ENCODE measurements around the gene CCL24. TPM values are rescaled to one million over a fixed set of nuclear protein-coding genes. Genes with fewer than 3 reads are reported as not detected.

Gene CCL24
- total RNA-seq, 1 donor from 2014 or later = not detected

DNA sequence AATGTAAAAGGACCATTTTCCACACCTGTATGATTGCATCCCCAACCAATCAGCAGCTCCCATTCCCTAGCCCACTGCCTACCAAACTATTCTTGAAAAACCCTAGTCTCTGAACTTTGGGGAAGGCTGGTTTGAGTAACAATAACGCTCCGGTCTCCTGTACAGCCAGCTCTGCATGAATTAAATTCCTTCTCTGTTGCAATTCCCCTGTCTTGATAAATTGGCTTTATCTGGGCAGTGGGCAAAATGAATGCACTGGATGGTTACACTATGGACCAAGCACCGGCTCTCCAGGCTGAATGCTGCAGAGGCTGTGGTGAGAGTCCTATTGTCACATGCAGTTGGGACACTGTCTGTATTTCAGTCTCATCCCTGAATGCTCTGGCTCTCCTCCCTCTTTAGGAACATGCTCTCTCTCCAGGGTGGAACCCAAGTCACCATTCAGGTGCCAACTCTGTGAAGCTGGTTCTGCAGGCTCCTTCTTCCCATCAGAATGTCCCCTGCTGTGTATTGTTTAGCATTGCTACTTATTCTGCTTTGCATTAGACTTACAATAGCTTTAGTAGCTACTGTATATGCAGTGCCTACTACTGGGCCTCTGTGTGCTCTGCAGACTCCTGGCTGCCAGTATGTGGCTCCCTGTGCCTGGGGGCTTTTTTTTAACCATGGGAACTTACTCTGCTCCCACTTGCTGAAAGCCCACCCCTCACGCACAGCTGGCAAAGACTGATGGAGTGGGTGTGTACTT is 6.9 kb downstream of the CCL24 start:
- Mint-ChIP-seq H3K9me3 (ENCODE audit: unreplicated experiment) (peaks cover 7% of the 10 kb centered on the region), H3K27me3 (ENCODE audit: unreplicated experiment) (peaks cover 2% of the 10 kb centered on the region), H3K4me3 (ENCODE audit: unreplicated experiment) (no peak overlapping the region), H3K4me1 (ENCODE audit: low read depth, unreplicated experiment) (no peaks in the 10 kb centered on the region), H3K27ac (ENCODE audit: unreplicated experiment) (no peak overlapping the region), H3K36me3 (ENCODE audit: unreplicated experiment) (peaks cover 10% of the 10 kb centered on the region)
- TF ChIP-seq, protein P1, sequence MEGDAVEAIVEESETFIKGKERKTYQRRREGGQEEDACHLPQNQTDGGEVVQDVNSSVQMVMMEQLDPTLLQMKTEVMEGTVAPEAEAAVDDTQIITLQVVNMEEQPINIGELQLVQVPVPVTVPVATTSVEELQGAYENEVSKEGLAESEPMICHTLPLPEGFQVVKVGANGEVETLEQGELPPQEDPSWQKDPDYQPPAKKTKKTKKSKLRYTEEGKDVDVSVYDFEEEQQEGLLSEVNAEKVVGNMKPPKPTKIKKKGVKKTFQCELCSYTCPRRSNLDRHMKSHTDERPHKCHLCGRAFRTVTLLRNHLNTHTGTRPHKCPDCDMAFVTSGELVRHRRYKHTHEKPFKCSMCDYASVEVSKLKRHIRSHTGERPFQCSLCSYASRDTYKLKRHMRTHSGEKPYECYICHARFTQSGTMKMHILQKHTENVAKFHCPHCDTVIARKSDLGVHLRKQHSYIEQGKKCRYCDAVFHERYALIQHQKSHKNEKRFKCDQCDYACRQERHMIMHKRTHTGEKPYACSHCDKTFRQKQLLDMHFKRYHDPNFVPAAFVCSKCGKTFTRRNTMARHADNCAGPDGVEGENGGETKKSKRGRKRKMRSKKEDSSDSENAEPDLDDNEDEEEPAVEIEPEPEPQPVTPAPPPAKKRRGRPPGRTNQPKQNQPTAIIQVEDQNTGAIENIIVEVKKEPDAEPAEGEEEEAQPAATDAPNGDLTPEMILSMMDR (IDR thresholded peaks at IDR 0.05; ENCODE audit: partially characterized antibody, unreplicated experiment) = no peak
- no peak for DNase-seq

DNA sequence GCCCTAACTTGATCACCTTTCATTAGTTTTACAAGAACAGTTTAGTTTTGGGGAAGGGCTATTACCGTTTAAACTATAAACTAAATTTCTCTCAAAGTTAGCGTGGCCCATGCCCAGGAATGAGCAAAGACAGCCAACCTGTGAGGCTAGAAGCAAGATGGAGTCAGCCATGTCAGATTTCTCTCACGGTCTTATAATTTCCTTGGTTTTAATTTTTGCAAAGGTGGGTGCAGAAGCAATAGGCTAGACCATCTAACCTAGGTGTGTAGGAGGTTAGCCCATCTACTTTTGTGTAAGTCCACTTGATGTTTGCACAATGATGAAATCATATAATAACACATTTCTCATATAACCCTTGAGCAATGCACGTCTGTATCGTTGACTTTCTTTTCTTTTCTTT is 8.9 kb downstream of the CCL24 start:
- Mint-ChIP-seq H3K27me3 (ENCODE audit: unreplicated experiment) (peaks cover 3% of the 10 kb centered on the region), H3K27ac (ENCODE audit: unreplicated experiment) (no peak overlapping the region), H3K9me3 (ENCODE audit: unreplicated experiment) (peaks cover 7% of the 10 kb centered on the region), H3K4me1 (ENCODE audit: low read depth, unreplicated experiment) (no peaks in the 10 kb centered on the region), H3K36me3 (ENCODE audit: unreplicated experiment) (peaks cover 10% of the 10 kb centered on the region), H3K4me3 (ENCODE audit: unreplicated experiment) (no peak overlapping the region)
- TF ChIP-seq, protein P1 (IDR thresholded peaks at IDR 0.05; ENCODE audit: partially characterized antibody, unreplicated experiment) = no peak
- DNase-seq = no peak

DNA sequence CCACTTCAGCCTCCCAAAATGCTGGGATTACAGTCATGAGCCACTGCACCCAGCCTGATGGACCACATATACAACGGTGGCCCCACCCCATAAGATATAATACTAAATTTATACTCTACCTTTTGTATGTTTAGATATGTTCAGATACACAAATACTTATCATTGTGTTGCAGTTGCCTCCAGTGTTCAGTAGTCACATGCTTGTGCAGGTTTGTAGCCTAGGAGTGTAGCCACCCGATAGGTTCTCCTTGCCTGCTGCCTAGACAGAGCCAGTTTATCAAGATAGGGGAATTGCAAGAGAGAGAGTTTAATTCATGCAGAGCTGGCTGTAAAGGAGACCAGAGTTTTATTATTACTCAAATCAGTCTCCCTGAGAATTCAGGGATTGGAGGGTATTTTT is 9.6 kb downstream of the CCL24 start:
- Mint-ChIP-seq H3K4me1 (ENCODE audit: low read depth, unreplicated experiment) (no peaks in the 10 kb centered on the region), H3K27me3 (ENCODE audit: unreplicated experiment) (peaks cover 3% of the 10 kb centered on the region)

DNA sequence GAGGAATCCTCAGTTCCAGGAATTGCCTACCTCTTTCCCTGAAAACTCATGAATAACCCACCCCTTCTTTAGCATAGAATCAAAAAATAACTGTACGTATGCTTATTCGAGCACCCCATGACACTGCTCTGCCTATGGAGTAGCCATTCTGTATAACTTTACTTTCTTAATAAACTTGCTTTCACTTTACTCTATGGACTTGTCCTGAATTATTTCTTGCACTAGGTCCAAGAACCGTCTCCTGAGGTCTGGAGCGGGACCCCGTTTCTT is 11.1 kb downstream of the CCL24 start:
- TF ChIP-seq, protein P1 (IDR thresholded peaks at IDR 0.05; ENCODE audit: partially characterized antibody, unreplicated experiment) = no peak
- peaks cover 7% of the 10 kb centered on the region for H3K9me3 Mint-ChIP-seq (ENCODE audit: unreplicated experiment)
- H3K36me3 Mint-ChIP-seq (ENCODE audit: unreplicated experiment) = peaks cover 7% of the 10 kb centered on the region

More for the DNA sequence above, 9.6 kb downstream of the CCL24 start:
- Mint-ChIP-seq H3K4me3 (ENCODE audit: unreplicated experiment) (no peak overlapping the region), H3K27ac (ENCODE audit: unreplicated experiment) (no peak overlapping the region), H3K36me3 (ENCODE audit: unreplicated experiment) (peaks cover 10% of the 10 kb centered on the region), H3K9me3 (ENCODE audit: unreplicated experiment) (peaks cover 7% of the 10 kb centered on the region)
- TF ChIP-seq, protein P1 (IDR thresholded peaks at IDR 0.05; ENCODE audit: partially characterized antibody, unreplicated experiment) = no peak
- no peak for DNase-seq

DNA sequence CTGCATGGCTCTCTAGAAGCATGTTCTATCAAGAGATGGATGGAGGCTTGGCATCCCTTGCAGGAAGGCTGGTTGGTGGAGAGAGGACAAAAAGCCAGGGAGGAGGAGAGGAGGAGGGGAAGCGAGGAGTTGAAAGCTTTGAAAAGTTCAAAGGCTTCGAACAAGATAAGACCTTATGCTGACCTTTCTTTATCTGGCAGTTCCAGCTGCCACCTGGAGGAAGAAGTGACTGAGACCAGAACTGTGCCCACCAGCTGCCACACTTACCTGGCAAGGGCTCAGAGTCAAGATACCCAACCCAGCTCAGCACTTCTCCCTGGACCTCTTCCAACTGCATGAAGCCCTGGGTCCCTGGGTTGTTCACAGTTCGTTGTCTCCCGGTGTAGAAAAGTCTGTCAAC is 14.8 kb downstream of the CCL24 start:
- peaks cover 1% of the 10 kb centered on the region for H3K9me3 Mint-ChIP-seq (ENCODE audit: unreplicated experiment)
- peaks cover 3% of the 10 kb centered on the region for H3K27me3 Mint-ChIP-seq (ENCODE audit: unreplicated experiment)
- TF ChIP-seq, protein P1 (IDR thresholded peaks at IDR 0.05; ENCODE audit: partially characterized antibody, unreplicated experiment) = no peak
- H3K4me1 Mint-ChIP-seq (ENCODE audit: low read depth, unreplicated experiment) = no peaks in the 10 kb centered on the region
- H3K36me3 Mint-ChIP-seq (ENCODE audit: unreplicated experiment) = no peaks in the 10 kb centered on the region
- no peak for DNase-seq
- no peak overlapping the region for H3K27ac Mint-ChIP-seq (ENCODE audit: unreplicated experiment)
- H3K4me3 Mint-ChIP-seq (ENCODE audit: unreplicated experiment) = no peak overlapping the region

More for the DNA sequence above, 11.1 kb downstream of the CCL24 start:
- no peak overlapping the region for H3K27ac Mint-ChIP-seq (ENCODE audit: unreplicated experiment)
- peaks cover 3% of the 10 kb centered on the region for H3K27me3 Mint-ChIP-seq (ENCODE audit: unreplicated experiment)
- DNase-seq = no peak
- no peak overlapping the region for H3K4me3 Mint-ChIP-seq (ENCODE audit: unreplicated experiment)
- H3K4me1 Mint-ChIP-seq (ENCODE audit: low read depth, unreplicated experiment) = no peaks in the 10 kb centered on the region

Measured in glutamatergic neuron (in vitro differentiated cells).